NT2/D1 (cell line): ENCODE measurements around the gene CREB3.
A peak's percentile ranks its signal among the peaks of the same experiment; 100 is the strongest.

ENCODE experiments used
- DNase-seq: peaks from one replicate; pipeline ENCODE4 v3.0.0-alpha.2; 2011; ENCODE audit warnings: low read depth, low spot score
- H3K27me3 ChIP-seq: 2 replicates; pipeline ENCODE4 v1.6.0; 2011; ENCODE audit warnings: mild to moderate bottlenecking; ENCODE audit not compliant: insufficient read length, insufficient read depth
- H3K36me3 ChIP-seq: 2 replicates; pipeline ENCODE4 v1.6.1; 2011; ENCODE audit warnings: mild to moderate bottlenecking, low read length, mixed read lengths; ENCODE audit not compliant: insufficient read depth, insufficient read length
- H3K4me1 ChIP-seq: 2 replicates; pipeline ENCODE4 v1.5.1; 2011; ENCODE audit not compliant: insufficient read depth, insufficient read length
- H3K4me3 ChIP-seq: 2 replicates; pipeline ENCODE4 v1.5.1; 2011; ENCODE audit warnings: low read depth; ENCODE audit not compliant: insufficient read length
- H3K9ac ChIP-seq: 2 replicates; pipeline ENCODE4 v1.6.0; 2011; ENCODE audit warnings: low read depth; ENCODE audit not compliant: insufficient read length
- H3K9me3 ChIP-seq: 2 replicates; pipeline ENCODE4 v1.5.1; 2011; ENCODE audit warnings: mild to moderate bottlenecking, low read length; ENCODE audit not compliant: insufficient read depth
- SUZ12 ChIP-seq: IDR thresholded peaks from 2 replicates; pipeline ENCODE4 v1.6.1; 2011; ENCODE audit not compliant: insufficient read length, insufficient read depth; ENCODE audit errors: extremely low read depth
- YY1 ChIP-seq: IDR thresholded peaks from 2 replicates; pipeline ENCODE4 v1.6.1; 2011; ENCODE audit not compliant: insufficient read length, insufficient read depth
- ZNF274 ChIP-seq: IDR thresholded peaks from 2 replicates; pipeline ENCODE4 v1.6.1; 2011; ENCODE audit warnings: mild to moderate bottlenecking, low read depth, low read length

The CREB3 gene

DNA sequence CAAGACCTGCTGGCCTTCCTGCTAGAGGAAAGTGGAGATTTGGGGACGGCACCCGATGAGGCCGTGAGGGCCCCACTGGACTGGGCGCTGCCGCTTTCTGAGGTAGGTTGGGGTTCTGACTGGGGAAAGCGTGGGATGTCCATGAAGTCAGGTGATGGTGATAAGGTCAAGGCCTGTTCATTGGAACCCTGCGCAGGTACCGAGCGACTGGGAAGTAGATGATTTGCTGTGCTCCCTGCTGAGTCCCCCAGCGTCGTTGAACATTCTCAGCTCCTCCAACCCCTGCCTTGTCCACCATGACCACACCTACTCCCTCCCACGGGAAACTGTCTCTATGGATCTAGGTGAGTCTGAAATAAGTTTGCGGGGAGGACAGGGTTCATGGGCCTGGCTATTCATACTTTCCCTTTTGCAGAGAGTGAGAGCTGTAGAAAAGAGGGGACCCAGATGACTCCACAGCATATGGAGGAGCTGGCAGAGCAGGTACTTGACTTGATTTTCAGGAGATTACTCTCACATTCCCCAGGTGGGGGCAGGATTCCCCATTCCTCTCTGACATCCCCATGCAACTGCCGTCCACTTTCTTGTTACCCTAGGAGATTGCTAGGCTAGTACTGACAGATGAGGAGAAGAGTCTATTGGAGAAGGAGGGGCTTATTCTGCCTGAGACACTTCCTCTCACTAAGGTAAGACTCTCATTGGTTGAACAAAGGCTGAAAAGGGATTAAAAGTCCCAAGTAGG is 505 bp downstream of the CREB3 start:
- Histone ChIP-seq H3K4me3 (peak overlapping the region; percentile 92), H3K9me3 (no peaks in the 10 kb centered on the region), H3K4me1 (peaks cover 10% of the 10 kb centered on the region), H3K9ac (peak overlapping the region; percentile 92), H3K27me3 (no peaks in the 10 kb centered on the region), H3K36me3 (peaks cover 43% of the 10 kb centered on the region)
- peak; percentile 69 for DNase-seq
- TF ChIP-seq SUZ12 (no peak), ZNF274 (no peak), YY1 (no peak)

GRCh38 chr9:35734096-35734495 is 1.6 kb downstream of the CREB3 start:
- no peak for DNase-seq
- TF ChIP-seq ZNF274, result no peak
- no peak for TF ChIP-seq SUZ12
- Histone ChIP-seq H3K9me3 (no peaks in the 10 kb centered on the region), H3K27me3 (no peaks in the 10 kb centered on the region), H3K9ac (no peak overlapping the region), H3K36me3 (peaks cover 54% of the 10 kb centered on the region), H3K4me1 (peaks cover 10% of the 10 kb centered on the region), H3K4me3 (no peak overlapping the region)

DNA sequence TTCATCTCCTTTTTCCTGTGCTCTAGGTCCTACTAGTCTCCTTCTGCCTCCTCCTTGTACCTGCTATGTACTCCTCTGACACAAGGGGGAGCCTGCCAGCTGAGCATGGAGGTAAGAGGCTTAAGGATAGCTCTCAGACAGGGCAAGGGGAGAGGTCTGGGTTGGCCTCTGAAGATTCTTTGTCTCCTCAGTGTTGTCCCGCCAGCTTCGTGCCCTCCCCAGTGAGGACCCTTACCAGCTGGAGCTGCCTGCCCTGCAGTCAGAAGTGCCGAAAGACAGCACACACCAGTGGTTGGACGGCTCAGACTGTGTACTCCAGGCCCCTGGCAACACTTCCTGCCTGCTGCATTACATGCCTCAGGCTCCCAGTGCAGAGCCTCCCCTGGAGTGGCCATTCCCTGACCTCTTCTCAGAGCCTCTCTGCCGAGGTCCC is 3.8 kb downstream of the CREB3 start:
- peaks cover 10% of the 10 kb centered on the region for H3K4me1 ChIP-seq
- TF ChIP-seq ZNF274 (no peak), YY1 (no peak), SUZ12 (no peak)
- no peak overlapping the region for H3K9ac ChIP-seq
- no peak overlapping the region for H3K4me3 ChIP-seq
- H3K9me3 ChIP-seq, result no peaks in the 10 kb centered on the region
- peak; percentile 76 for DNase-seq
- H3K27me3 ChIP-seq, result no peaks in the 10 kb centered on the region
- peaks cover 75% of the 10 kb centered on the region for H3K36me3 ChIP-seq

GRCh38 chr9:35737143-35737542 is 4.7 kb downstream of the CREB3 start:
- Histone ChIP-seq H3K4me3 (no peak overlapping the region), H3K27me3 (no peaks in the 10 kb centered on the region), H3K4me1 (peaks cover 10% of the 10 kb centered on the region), H3K9ac (no peak overlapping the region), H3K36me3 (peaks cover 83% of the 10 kb centered on the region), H3K9me3 (no peaks in the 10 kb centered on the region)
- TF ChIP-seq YY1 (no peak), ZNF274 (no peak)
- no peak for DNase-seq

DNA sequence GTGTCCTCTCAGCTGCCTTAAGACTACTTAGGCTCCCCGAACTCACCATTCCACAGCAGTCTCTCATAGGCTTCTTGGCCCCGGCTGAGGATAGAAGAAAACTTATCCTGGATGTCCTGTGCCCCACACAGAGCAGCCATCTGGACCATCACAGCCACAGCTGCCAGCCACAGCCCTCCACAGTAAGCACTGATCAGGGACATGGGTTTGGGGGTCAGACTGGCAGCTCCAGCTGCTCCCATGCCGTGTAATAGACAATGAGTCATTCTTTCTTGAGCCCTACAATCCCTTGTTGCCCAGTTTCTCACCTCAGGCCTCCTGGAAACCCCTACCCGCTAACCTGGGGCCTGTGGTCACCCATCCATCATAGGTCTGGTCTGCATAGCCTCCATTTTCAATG is 5.7 kb downstream of the CREB3 start:
- peaks cover 94% of the 10 kb centered on the region for H3K36me3 ChIP-seq
- peaks cover 10% of the 10 kb centered on the region for H3K4me1 ChIP-seq
- H3K27me3 ChIP-seq, result no peaks in the 10 kb centered on the region
- DNase-seq, result no peak
- no peak overlapping the region for H3K9ac ChIP-seq
- no peak for TF ChIP-seq ZNF274
- no peak for TF ChIP-seq YY1
- TF ChIP-seq SUZ12, result no peak
- no peaks in the 10 kb centered on the region for H3K9me3 ChIP-seq
- no peak overlapping the region for H3K4me3 ChIP-seq

DNA sequence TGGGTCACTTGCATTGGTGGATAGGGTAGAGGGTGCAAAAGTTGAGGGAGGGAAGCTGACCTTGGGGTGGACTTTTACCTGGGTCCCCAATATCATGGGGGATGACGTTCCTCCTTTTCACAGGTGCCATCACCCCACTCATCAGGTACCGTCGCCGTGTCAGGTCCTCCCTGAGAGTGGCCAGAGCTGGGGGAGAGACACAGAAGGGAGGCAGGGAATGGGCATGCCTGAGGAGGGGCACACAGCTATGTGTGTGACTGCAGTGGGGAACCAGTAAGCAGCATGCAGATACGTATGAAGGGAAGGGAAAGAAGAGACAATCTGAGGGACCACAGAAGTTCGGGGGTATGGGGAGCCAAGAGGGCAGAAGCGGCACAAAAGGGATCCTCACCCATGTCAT is 6.5 kb downstream of the CREB3 start:
- Histone ChIP-seq H3K27me3 (no peaks in the 10 kb centered on the region), H3K4me1 (peaks cover 10% of the 10 kb centered on the region), H3K9me3 (no peaks in the 10 kb centered on the region), H3K9ac (no peak overlapping the region), H3K36me3 (peaks cover 96% of the 10 kb centered on the region), H3K4me3 (no peak overlapping the region)
- DNase-seq, result no peak
- no peak for TF ChIP-seq SUZ12
- no peak for TF ChIP-seq YY1

GRCh38 chr9:35740243-35740642 is 7.8 kb downstream of the CREB3 start:
- H3K36me3 ChIP-seq, result peaks cover 97% of the 10 kb centered on the region
- H3K4me1 ChIP-seq, result peaks cover 13% of the 10 kb centered on the region
- no peaks in the 10 kb centered on the region for H3K27me3 ChIP-seq
- TF ChIP-seq SUZ12, result no peak
- no peak for TF ChIP-seq ZNF274
- TF ChIP-seq YY1, result no peak
- H3K9me3 ChIP-seq, result no peaks in the 10 kb centered on the region
- H3K4me3 ChIP-seq, result no peak overlapping the region
- no peak for DNase-seq
- no peak overlapping the region for H3K9ac ChIP-seq

- TF ChIP-seq YY1 (no peak), SUZ12 (no peak), ZNF274 (no peak)
- Histone ChIP-seq H3K27me3 (no peaks in the 10 kb centered on the region), H3K4me1 (peaks cover 8% of the 10 kb centered on the region), H3K9me3 (no peaks in the 10 kb centered on the region), H3K4me3 (no peak overlapping the region), H3K36me3 (peaks cover 94% of the 10 kb centered on the region), H3K9ac (no peak overlapping the region)
- DNase-seq, result no peak
Measured at GRCh38 chr9:35741740-35742139, 9.3 kb downstream of the CREB3 start.
